ENCODE measurements around the gene ATG9B. TPM values are rescaled to one million over a fixed set of nuclear protein-coding genes. Genes with fewer than 3 reads are reported as not detected.

Gene ATG9B
- total RNA-seq, 1 donor from 2014 or later: 1.8 TPM

DNA sequence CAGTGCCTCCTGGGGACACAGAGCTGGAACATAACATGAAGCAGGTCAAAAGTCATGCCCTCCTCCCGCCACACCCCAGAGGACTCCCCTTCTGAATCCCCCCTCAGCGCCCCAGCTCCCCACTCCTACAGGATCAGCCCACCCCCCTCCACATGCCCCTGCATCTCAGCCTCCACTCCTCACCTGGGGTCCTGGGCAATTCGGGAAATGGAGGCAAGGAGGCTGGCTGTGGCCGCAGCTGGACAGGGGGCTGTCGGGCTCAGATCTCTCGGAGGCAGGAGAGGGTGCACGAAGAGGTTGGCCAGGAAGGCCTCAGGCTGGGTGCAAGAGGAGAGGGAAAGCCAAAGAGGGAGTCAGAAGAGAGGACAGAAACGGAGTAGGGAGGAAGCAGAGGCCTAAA is 7.8 kb downstream of the ATG9B start:
- H3K4me3 Mint-ChIP-seq: no peak overlapping the region
- POLR2A ChIA-PET: no interaction called here

DNA sequence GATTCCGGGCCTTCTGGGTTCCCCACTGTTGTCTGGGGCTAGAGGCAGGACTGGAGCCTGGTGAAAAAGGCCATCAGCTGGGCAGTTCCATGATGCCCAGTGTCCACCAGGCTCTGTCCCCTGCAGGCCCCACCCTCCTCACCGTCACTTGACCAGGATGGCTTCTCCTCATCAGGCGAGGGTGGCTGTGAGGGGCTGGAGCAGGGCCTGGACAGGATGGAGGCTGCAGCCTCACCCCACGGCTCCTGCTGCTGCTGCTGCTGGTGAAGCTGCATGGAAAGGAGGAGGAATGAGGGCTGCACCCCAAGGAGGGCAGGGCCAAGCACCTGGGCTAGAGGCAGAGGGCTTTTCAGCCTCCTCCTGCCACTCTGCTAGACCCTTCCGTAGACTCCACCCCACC is 8.3 kb downstream of the ATG9B start:
- Mint-ChIP-seq H3K4me1 (peaks cover 54% of the 10 kb centered on the region), H3K9me3 (no peaks in the 10 kb centered on the region), H3K36me3 (ENCODE audit: low read depth) (no peaks in the 10 kb centered on the region), H3K27me3 (peaks cover 21% of the 10 kb centered on the region), H3K4me3 (no peak overlapping the region), H3K27ac (no peak overlapping the region)
- intact Hi-C loops (cut with micrococcal nuclease): no loop called here
- ATAC-seq (ENCODE audit: low read depth) (no peak), DNase-seq (no peak)
- TF ChIP-seq, protein P1, sequence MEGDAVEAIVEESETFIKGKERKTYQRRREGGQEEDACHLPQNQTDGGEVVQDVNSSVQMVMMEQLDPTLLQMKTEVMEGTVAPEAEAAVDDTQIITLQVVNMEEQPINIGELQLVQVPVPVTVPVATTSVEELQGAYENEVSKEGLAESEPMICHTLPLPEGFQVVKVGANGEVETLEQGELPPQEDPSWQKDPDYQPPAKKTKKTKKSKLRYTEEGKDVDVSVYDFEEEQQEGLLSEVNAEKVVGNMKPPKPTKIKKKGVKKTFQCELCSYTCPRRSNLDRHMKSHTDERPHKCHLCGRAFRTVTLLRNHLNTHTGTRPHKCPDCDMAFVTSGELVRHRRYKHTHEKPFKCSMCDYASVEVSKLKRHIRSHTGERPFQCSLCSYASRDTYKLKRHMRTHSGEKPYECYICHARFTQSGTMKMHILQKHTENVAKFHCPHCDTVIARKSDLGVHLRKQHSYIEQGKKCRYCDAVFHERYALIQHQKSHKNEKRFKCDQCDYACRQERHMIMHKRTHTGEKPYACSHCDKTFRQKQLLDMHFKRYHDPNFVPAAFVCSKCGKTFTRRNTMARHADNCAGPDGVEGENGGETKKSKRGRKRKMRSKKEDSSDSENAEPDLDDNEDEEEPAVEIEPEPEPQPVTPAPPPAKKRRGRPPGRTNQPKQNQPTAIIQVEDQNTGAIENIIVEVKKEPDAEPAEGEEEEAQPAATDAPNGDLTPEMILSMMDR (IDR thresholded peaks at IDR 0.05): no peak
- ChIA-PET POLR2A (no interaction called here), CTCF (interaction anchor here (4.2 kb wide), 1 partner anchor 11 kb away, joined by 25 read pairs; the partner anchor contains the start of gene ABCB8)

More for the DNA sequence above, 7.8 kb downstream of the ATG9B start:
- no peak for ATAC-seq (ENCODE audit: low read depth)
- Mint-ChIP-seq H3K27ac (no peak overlapping the region), H3K9me3 (no peaks in the 10 kb centered on the region), H3K27me3 (peaks cover 27% of the 10 kb centered on the region), H3K36me3 (ENCODE audit: low read depth) (no peaks in the 10 kb centered on the region), H3K4me1 (peaks cover 54% of the 10 kb centered on the region)
- TF ChIP-seq, protein P1 (IDR thresholded peaks at IDR 0.05): no peak
- intact Hi-C loops (cut with micrococcal nuclease): no loop called here
- no peak for DNase-seq
- CTCF ChIA-PET: interaction anchor here (4.2 kb wide), 1 partner anchor 11 kb away, joined by 25 read pairs; the partner anchor contains the start of gene ABCB8

DNA sequence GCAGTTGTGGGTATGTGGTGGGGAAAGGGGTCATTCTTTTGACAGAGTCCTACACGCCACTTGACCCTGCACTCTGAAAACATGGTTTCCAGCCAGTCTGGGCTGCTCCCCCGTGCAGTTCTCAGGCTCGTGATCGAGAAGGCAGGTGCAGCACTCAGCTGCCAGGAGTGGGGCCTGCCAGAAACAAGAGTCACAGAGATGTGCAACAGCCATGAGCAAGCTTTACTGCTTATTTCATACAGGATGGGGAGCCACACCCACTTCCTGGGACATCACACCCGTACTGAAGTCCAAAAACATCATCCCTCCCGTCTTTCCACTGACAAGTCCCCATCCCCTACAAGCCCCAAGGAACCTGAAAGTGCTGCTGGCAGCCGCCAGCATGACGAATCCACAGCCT is 9.3 kb downstream of the ATG9B start:
- intact Hi-C loops (cut with micrococcal nuclease): loop anchor here (5.0 kb wide), 2 partner anchors 337 to 578 kb away; no protein-coding TSS in a partner anchor
- peaks cover 11% of the 10 kb centered on the region for H3K27me3 Mint-ChIP-seq
- ATAC-seq (ENCODE audit: low read depth) (no peak), DNase-seq (no peak)
- H3K9me3 Mint-ChIP-seq: no peaks in the 10 kb centered on the region
- H3K4me1 Mint-ChIP-seq: peaks cover 54% of the 10 kb centered on the region
- POLR2A ChIA-PET: interaction anchor here (1.7 kb wide), 1 partner anchor 13 kb away, joined by 11 read pairs; the partner anchor contains the start of gene ABCB8
- H3K36me3 Mint-ChIP-seq (ENCODE audit: low read depth): no peaks in the 10 kb centered on the region
- H3K4me3 Mint-ChIP-seq: peak overlapping the region; percentile 49
- no peak overlapping the region for H3K27ac Mint-ChIP-seq
- CTCF ChIA-PET: no interaction called here
- TF ChIP-seq, protein P1 (IDR thresholded peaks at IDR 0.05): no peak

DNA sequence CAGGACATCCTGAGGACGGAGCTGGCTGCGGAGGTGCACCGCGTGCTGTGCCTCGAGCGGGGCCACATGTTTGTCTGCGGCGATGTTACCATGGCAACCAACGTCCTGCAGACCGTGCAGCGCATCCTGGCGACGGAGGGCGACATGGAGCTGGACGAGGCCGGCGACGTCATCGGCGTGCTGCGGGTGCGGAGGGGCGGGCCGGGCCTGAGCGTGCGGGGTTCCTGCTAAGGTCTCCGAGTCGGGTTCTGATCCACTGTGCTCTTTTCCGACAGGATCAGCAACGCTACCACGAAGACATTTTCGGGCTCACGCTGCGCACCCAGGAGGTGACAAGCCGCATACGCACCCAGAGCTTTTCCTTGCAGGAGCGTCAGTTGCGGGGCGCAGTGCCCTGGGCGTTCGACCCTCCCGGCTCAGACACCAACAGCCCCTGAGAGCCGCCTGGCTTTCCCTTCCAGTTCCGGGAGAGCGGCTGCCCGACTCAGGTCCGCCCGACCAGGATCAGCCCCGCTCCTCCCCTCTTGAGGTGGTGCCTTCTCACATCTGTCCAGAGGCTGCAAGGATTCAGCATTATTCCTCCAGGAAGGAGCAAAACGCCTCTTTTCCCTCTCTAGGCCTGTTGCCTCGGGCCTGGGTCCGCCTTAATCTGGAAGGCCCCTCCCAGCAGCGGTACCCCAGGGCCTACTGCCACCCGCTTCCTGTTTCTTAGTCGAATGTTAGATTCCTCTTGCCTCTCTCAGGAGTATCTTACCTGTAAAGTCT is 10.4 kb downstream of the ATG9B start:
- peak; percentile 68 for ATAC-seq (ENCODE audit: low read depth)
- peaks cover 48% of the 10 kb centered on the region for H3K4me1 Mint-ChIP-seq
- peak overlapping the region; percentile 92 for H3K27ac Mint-ChIP-seq
- peak; percentile 71 for DNase-seq
- TF ChIP-seq, protein P1 (IDR thresholded peaks at IDR 0.05): no peak
- ChIA-PET CTCF (interaction anchor here (0.6 to 0.9 kb wide), 2 partner anchors 14 to 68 kb away, joined by 3 read pairs; partner anchors contain the start of gene ABCB8), POLR2A (interaction anchor here (0.6 to 1.7 kb wide), 3 partner anchors 14 to 95 kb away, joined by 3 to 11 read pairs (median 6); partner anchors contain the start of gene ABCB8)
- H3K27me3 Mint-ChIP-seq: peaks cover 3% of the 10 kb centered on the region
- H3K36me3 Mint-ChIP-seq (ENCODE audit: low read depth): no peaks in the 10 kb centered on the region
- H3K9me3 Mint-ChIP-seq: no peaks in the 10 kb centered on the region
- peak overlapping the region; percentile 89 for H3K4me3 Mint-ChIP-seq
- intact Hi-C loops (cut with micrococcal nuclease): loop anchor here (1.0 to 5.0 kb wide), 7 partner anchors 14 to 577 kb away; partner anchors contain the start of genes ABCB8 and SLC4A2

DNA sequence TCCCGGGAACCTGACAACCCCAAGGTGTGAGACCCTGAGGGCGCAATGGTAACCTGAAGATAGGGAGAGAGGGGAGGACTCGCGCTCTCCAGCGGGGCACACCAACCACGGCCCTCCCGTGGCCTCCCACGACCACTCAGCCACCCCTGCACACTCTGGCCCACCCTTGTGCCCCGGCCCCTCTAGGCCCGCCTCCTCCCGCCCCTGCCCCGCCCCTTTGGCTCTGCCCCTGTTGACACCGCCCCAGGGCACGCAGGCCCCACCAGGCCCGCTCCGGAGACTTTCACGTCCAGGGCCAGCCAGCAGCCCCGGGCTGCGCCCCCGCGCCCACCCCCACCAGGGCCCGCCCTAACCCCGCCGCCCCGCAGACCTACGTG is 10.9 kb downstream of the ATG9B start:
- intact Hi-C loops (cut with micrococcal nuclease): loop anchor here (1.0 to 5.0 kb wide), 7 partner anchors 15 to 576 kb away; partner anchors contain the start of genes ABCB8 and SLC4A2
- no peaks in the 10 kb centered on the region for H3K9me3 Mint-ChIP-seq
- H3K27ac Mint-ChIP-seq: no peak overlapping the region
- H3K4me1 Mint-ChIP-seq: peaks cover 45% of the 10 kb centered on the region
- DNase-seq (no peak), ATAC-seq (ENCODE audit: low read depth) (no peak)
- H3K36me3 Mint-ChIP-seq (ENCODE audit: low read depth): no peaks in the 10 kb centered on the region
- H3K27me3 Mint-ChIP-seq: peaks cover 2% of the 10 kb centered on the region
- ChIA-PET CTCF (interaction anchor here (0.6 to 1.7 kb wide), 3 partner anchors 15 to 98 kb away, joined by 3 to 5 read pairs (median 3); partner anchors contain the start of gene ABCB8), POLR2A (interaction anchor here (0.6 to 1.7 kb wide), 4 partner anchors 15 to 96 kb away, joined by 3 to 11 read pairs (median 4); partner anchors contain the start of gene ABCB8)
- H3K4me3 Mint-ChIP-seq: peak overlapping the region; percentile 89
- TF ChIP-seq, protein P1 (IDR thresholded peaks at IDR 0.05): no peak

All from activated B cell treated with CpG ODN at 0.5 μM for 24 hours (primary cell).